Epithelial cell of esophagus (primary cell): ENCODE data around the gene SCPEP1.

Source experiments
- DNase-seq: peaks from one replicate; pipeline ENCODE4 v3.0.0; 2010; ENCODE audit warnings: low read depth
- H3K4me3 ChIP-seq: 2 replicates; pipeline ENCODE4 v1.5.1; 2011; ENCODE audit warnings: mild to moderate bottlenecking, low read length, control low read depth
- CTCF ChIP-seq: IDR thresholded peaks from 2 replicates; pipeline ENCODE4 v1.5.1; 2011; ENCODE audit warnings: low read depth, mild to moderate bottlenecking, low read length, control low read depth, inconsistent platforms; ENCODE audit not compliant: insufficient read depth; ENCODE audit errors: missing control alignments

The SCPEP1 gene

GRCh38 chr17:57032343-57032742 lies 54.4 kb downstream of the SCPEP1 start:
- TF ChIP-seq CTCF, result no peak
- H3K4me3 ChIP-seq, result no peak overlapping the region
- no peak for DNase-seq

GRCh38 chr17:57033296-57033695 lies 55.4 kb downstream of the SCPEP1 start:
- no peak overlapping the region for H3K4me3 ChIP-seq
- no peak for TF ChIP-seq CTCF
- DNase-seq, result no peak

- TF ChIP-seq CTCF, result no peak
- no peak overlapping the region for H3K4me3 ChIP-seq
- no peak for DNase-seq
These were observed 57.1 kb downstream of the SCPEP1 start for GRCh38 chr17:57034807-57035754.

- no peak overlapping the region for H3K4me3 ChIP-seq
- TF ChIP-seq CTCF, result no peak
- DNase-seq, result peak; percentile 42
These were observed 58.1 kb downstream of the SCPEP1 start for GRCh38 chr17:57035971-57036481.

GRCh38 chr17:57037411-57037810 lies 59.5 kb downstream of the SCPEP1 start:
- no peak for TF ChIP-seq CTCF
- no peak for DNase-seq

GRCh38 chr17:57038486-57038885 lies 60.6 kb downstream of the SCPEP1 start:
- H3K4me3 ChIP-seq, result no peak overlapping the region
- no peak for TF ChIP-seq CTCF
- no peak for DNase-seq

More at GRCh38 chr17:57037411-57037810, 59.5 kb downstream of the SCPEP1 start:
- no peak overlapping the region for H3K4me3 ChIP-seq
